Trophoblast cell (in vitro differentiated cells and primary cell): ENCODE measurements around the gene ENTREP3.

ENCODE experiments used
- DNase-seq, 2 donors: peaks; one replicate each; pipeline ENCODE4 v3.0.0-alpha.2; 2016
- H2AFZ ChIP-seq: 2 replicates; pipeline ENCODE4 v1.6.1; 2013; ENCODE audit warnings: low read length, moderate library complexity, mild to moderate bottlenecking; ENCODE audit not compliant: insufficient read depth, poor library complexity
- H2AK5ac ChIP-seq: 2 replicates; pipeline ENCODE4 v1.6.1; 2013; ENCODE audit warnings: mild to moderate bottlenecking, low read length
- H2BK120ac ChIP-seq: 2 replicates; pipeline ENCODE4 v1.6.1; 2013; ENCODE audit warnings: low read length, mild to moderate bottlenecking, moderate library complexity; ENCODE audit not compliant: insufficient read depth, poor library complexity
- H2BK12ac ChIP-seq: 2 replicates; pipeline ENCODE4 v1.6.1; 2013; ENCODE audit warnings: mild to moderate bottlenecking, low read length, moderate library complexity
- H2BK5ac ChIP-seq: 2 replicates; pipeline ENCODE4 v1.6.1; 2013; ENCODE audit warnings: low read length, low read depth, moderate library complexity, mild to moderate bottlenecking; ENCODE audit not compliant: poor library complexity
- H3K14ac ChIP-seq: 2 replicates; pipeline ENCODE4 v1.6.1; 2013; ENCODE audit warnings: mild to moderate bottlenecking, low read length
- H3K18ac ChIP-seq: 2 replicates; pipeline ENCODE4 v1.6.1; 2013; ENCODE audit warnings: mild to moderate bottlenecking, low read length
- H3K23ac ChIP-seq: 2 replicates; pipeline ENCODE4 v1.6.1; 2013; ENCODE audit warnings: low read length
- H3K27ac ChIP-seq: 2 replicates; pipeline ENCODE4 v1.5.1; 2013; ENCODE audit warnings: low read depth, mild to moderate bottlenecking, inconsistent platforms, low read length, moderate library complexity
- H3K27me3 ChIP-seq: 2 replicates; pipeline ENCODE4 v1.6.1; 2013; ENCODE audit warnings: inconsistent platforms, mild to moderate bottlenecking, low read length, moderate library complexity; ENCODE audit not compliant: insufficient read depth
- H3K36me3 ChIP-seq, 2 experiments: 1 replicate in 1 of 2; 2 replicates in 1 of 2; pipeline ENCODE4 v1.6.1; 2013; ENCODE audit warnings: low read length in 2 of 2, mild to moderate bottlenecking in 2 of 2, moderate library complexity in 1 of 2; ENCODE audit not compliant: insufficient read depth in 2 of 2, control insufficient read depth in 1 of 2
- H3K4ac ChIP-seq: 2 replicates; pipeline ENCODE4 v1.6.1; 2013; ENCODE audit warnings: low read depth, mild to moderate bottlenecking, low read length, moderate library complexity
- H3K4me1 ChIP-seq, 2 experiments: 1 replicate in 1 of 2; 2 replicates in 1 of 2; pipeline ENCODE4 v1.6.1; 2013; ENCODE audit warnings: low read length in 2 of 2, mild to moderate bottlenecking in 2 of 2, moderate library complexity in 1 of 2; ENCODE audit not compliant: insufficient read depth in 2 of 2, control insufficient read depth in 1 of 2
- H3K4me2 ChIP-seq: 2 replicates; pipeline ENCODE4 v1.6.1; 2013; ENCODE audit warnings: inconsistent platforms, mild to moderate bottlenecking, low read length, moderate library complexity
- H3K4me3 ChIP-seq: 2 replicates; pipeline ENCODE4 v1.5.1; 2013; ENCODE audit warnings: mild to moderate bottlenecking, low read depth, low read length, inconsistent platforms
- H3K79me1 ChIP-seq: one replicate; pipeline ENCODE4 v1.6.1; 2013; ENCODE audit warnings: low read length
- H3K79me2 ChIP-seq: 2 replicates; pipeline ENCODE4 v1.6.1; 2013; ENCODE audit warnings: low read length, mild to moderate bottlenecking; ENCODE audit not compliant: control insufficient read depth, insufficient read depth, poor library complexity
- H3K9ac ChIP-seq: 2 replicates; pipeline ENCODE4 v1.6.1; 2013; ENCODE audit warnings: mild to moderate bottlenecking, low read length
- H3K9me3 ChIP-seq: 2 replicates; pipeline ENCODE4 v1.6.1; 2013; ENCODE audit warnings: low read depth, mild to moderate bottlenecking, control low read depth, inconsistent platforms, low read length; ENCODE audit not compliant: insufficient read depth
- H4K12ac ChIP-seq: 2 replicates; pipeline ENCODE4 v1.6.1; 2013; ENCODE audit warnings: low read depth, mild to moderate bottlenecking, low read length, moderate library complexity
- H4K8ac ChIP-seq: 2 replicates; pipeline ENCODE4 v1.6.1; 2013; ENCODE audit warnings: low read depth, mild to moderate bottlenecking, low read length, moderate library complexity
- H4K91ac ChIP-seq: one replicate; pipeline ENCODE4 v1.6.1; 2013; ENCODE audit warnings: low read depth, mild to moderate bottlenecking, low read length, moderate library complexity
- WGBS: extraction: QIAGEN DNeasy Blood & Tissue Kit; methylation state at CpG from one replicate; pipeline ENCODE4 v1.1.7; 2013; ENCODE audit warnings: missing lambda C conversion rate; ENCODE audit not compliant: insufficient read length, insufficient coverage; ENCODE audit errors: extremely low coverage; 5-methylcytosine and 5-hydroxymethylcytosine counted together

The ENTREP3 gene

DNA sequence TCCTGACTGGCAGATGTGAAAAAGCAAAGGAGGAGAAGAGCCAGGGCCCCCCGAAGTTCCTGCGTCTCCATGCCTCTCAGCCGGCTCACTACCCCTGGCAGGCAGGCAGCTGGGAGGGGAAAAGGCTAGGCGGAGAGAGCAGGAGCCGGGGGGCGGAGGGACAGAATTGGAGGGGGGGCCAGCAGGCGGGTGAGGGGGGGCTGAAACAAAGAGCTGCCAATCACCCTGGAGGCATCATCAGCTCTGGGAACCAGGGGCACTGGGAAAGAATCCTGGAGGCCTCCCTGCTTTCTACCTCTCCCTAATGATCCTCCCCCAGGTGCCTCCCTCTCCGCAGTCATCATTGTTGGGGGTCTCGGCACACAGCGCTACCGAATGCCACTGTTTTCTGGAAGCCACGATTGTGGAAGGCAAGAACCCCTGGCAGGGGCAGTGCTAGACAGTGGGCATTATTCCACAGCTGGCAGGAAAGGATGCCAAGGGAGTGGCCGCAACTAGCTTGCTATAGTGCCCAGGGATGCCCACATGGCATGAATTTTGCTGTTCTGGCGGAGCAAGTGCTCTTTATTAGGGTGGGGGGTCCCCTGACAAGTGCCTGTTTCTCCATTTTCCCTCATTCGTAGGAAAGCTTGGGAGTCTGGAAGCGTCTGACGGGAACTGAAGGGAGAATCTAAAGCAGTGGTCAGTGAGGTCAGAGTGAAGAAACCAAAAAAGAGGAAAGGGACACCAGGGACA is 47.3 kb downstream of the ENTREP3 start, which contains the start of gene THBS3:
Gene THBS3, minus strand, starts transcription at position 92 of the 735 bp plus-strand sequence. Its CDS starts 21 bp downstream, at position 71.
- peak within 1 kb of the TSS; percentile 98 for H2BK5ac ChIP-seq
- H2AFZ ChIP-seq: peak within 1 kb of the TSS; percentile 94
- DNase-seq: no peak
- H3K4ac ChIP-seq: peak within 1 kb of the TSS; percentile 98
- H2AK5ac ChIP-seq: peak within 1 kb of the TSS; percentile 90
- peak within 1 kb of the TSS; percentile 85 for H3K9ac ChIP-seq
- H3K4me2 ChIP-seq: peak within 1 kb of the TSS; percentile 99
- H3K79me1 ChIP-seq: peaks cover 18% of the 10 kb centered on the region
- H3K36me3 ChIP-seq: peaks cover 12 to 14% of the 10 kb centered on the region in 2 experiments
- peak within 1 kb of the TSS; percentile 89 for H2BK12ac ChIP-seq
- H3K9me3 ChIP-seq: no peaks in the 10 kb centered on the region
- H3K79me2 ChIP-seq: peaks cover 12% of the 10 kb centered on the region
- WGBS: no CpG with 5 or more reads among the region's 17 CpGs
- peak within 1 kb of the TSS; percentile 97 for H3K14ac ChIP-seq
- peak within 1 kb of the TSS; percentile 96 for H4K12ac ChIP-seq
- H4K91ac ChIP-seq: peak within 1 kb of the TSS; percentile 99
- H2BK120ac ChIP-seq: peak within 1 kb of the TSS; percentile 97
- H3K4me1 ChIP-seq: peaks cover 12 to 14% of the 10 kb centered on the region in 2 experiments
- H4K8ac ChIP-seq: peak within 1 kb of the TSS; percentile 95
- H3K27me3 ChIP-seq: no peaks in the 10 kb centered on the region
- peak within 1 kb of the TSS; percentile 98 for H3K18ac ChIP-seq
- H3K4me3 ChIP-seq: peak within 1 kb of the TSS; percentile 90
- H3K27ac ChIP-seq: peak within 1 kb of the TSS; percentile 77
- no peak within 1 kb of the TSS for H3K23ac ChIP-seq

DNA sequence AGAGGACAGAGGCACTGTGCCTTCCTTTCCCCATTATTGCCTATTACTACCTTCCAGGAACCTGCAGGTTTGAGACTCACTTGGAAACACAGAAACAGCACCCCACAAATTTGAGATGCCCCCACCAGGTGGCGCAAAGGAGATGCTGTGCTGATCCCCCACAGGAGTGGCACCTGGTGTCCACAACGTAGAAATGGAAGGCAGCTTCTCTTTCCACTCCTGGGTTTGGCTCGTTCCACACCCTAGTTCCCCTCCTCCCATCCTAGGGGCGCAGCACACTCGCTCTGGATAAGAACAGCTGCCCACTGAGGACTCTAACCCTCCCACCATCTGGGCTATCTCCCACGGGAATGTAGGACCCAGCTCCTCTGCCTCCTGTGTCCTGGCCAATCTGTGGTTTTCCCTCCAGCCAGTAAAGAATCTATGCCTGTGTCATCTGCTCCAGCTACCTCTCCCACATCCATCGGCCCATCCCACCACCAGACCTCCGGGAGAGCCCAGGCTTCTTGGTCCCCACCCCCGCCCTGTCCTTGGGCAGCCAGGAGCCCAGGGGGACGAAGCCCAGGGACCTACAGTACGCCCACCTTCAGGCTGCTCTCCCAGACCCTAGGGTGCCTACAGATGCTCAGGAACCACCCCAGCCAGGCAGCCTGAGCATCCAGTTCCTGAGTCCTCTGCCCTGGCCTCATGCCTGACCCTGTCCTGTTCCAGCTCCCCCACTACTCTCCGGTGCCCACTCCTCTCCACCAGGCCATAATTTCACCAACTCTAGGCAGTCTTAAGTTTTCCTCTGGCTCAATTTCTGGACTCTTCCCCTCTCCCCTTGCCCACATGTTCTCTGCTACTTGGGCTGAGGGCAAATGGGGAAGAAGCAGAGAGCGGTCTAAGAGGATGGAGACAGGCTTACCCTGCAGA is 48.1 kb downstream of the ENTREP3 start:
- Histone ChIP-seq H3K79me2 (peaks cover 12% of the 10 kb centered on the region), H3K23ac (no peak overlapping the region), H2AFZ (peak overlapping the region; percentile 23), H2AK5ac (peak overlapping the region; percentile 33), H4K12ac (peak overlapping the region; percentile 20), H4K8ac (peak overlapping the region; percentile 74), H3K9me3 (no peaks in the 10 kb centered on the region), H3K14ac (peak overlapping the region; percentile 63), H3K79me1 (peaks cover 18% of the 10 kb centered on the region), H3K4ac (peak overlapping the region; percentile 19), H3K36me3 (peaks cover 11 to 17% of the 10 kb centered on the region in 2 experiments), H2BK5ac (peak overlapping the region; percentile 23), H2BK12ac (peak overlapping the region; percentile 47), H3K27ac (peak overlapping the region; percentile 37), H3K4me2 (peak overlapping the region; percentile 53), H2BK120ac (peak overlapping the region; percentile 38), H3K18ac (peak overlapping the region; percentile 4), H3K4me1 (peaks cover 12 to 14% of the 10 kb centered on the region in 2 experiments), H3K9ac (peak overlapping the region; percentile 20), H3K27me3 (no peaks in the 10 kb centered on the region), H4K91ac (peak overlapping the region; percentile 22), H3K4me3 (peak overlapping the region; percentile 56)
- peak; percentile 64 to 91 for DNase-seq
- no CpG with 5 or more reads among the region's 13 CpGs for WGBS

DNA sequence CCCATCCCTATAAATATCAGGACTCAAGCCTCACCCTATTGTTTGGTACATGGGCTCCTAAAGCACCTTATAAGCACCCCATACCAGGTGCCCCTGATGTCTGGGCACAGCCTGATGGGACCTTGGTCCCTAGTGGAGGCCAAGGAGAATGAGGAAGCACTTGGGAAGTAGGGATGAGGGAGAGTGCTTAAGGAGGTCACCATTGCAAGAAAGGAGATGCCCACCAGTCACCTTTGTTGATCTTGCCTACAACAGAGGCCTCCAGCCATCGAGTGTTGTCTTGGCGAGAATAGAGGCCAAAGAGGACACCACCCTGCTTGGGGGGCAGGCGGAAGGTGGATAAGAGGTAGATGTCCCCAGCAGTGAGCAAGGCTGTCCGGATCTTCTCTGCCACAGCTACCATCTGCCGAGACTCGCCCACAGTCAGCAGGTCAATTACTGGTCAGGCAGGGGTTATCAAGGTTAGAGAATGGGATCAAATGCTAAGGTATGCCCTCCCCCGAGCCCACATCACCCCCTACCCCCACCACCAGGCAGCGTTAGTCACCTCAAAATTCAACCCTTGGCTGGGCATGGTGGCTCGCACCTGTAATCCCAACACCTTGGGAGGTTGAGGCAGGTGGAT is 49.2 kb downstream of the ENTREP3 start:
- H4K91ac ChIP-seq: no peak overlapping the region
- H3K79me1 ChIP-seq: peaks cover 18% of the 10 kb centered on the region
- no peaks in the 10 kb centered on the region for H3K9me3 ChIP-seq
- H3K4me1 ChIP-seq: peaks cover 12 to 14% of the 10 kb centered on the region in 2 experiments
- no peak overlapping the region for H2BK120ac ChIP-seq
- no peak overlapping the region for H3K4me2 ChIP-seq
- no peak overlapping the region for H3K18ac ChIP-seq
- H3K9ac ChIP-seq: no peak overlapping the region
- no peak overlapping the region for H2BK5ac ChIP-seq
- H2AFZ ChIP-seq: no peak overlapping the region
- peaks cover 12% of the 10 kb centered on the region for H3K79me2 ChIP-seq
- H2BK12ac ChIP-seq: no peak overlapping the region
- no peaks in the 10 kb centered on the region for H3K27me3 ChIP-seq
- no peak overlapping the region for H3K4me3 ChIP-seq
- H3K4ac ChIP-seq: no peak overlapping the region
- no peak overlapping the region for H4K8ac ChIP-seq
- H3K36me3 ChIP-seq: peaks cover 11 to 22% of the 10 kb centered on the region in 2 experiments
- H3K14ac ChIP-seq: no peak overlapping the region
- WGBS: no CpG with 5 or more reads among the region's 9 CpGs
- H3K23ac ChIP-seq: no peak overlapping the region
- no peak overlapping the region for H3K27ac ChIP-seq
- DNase-seq: no peak
- no peak overlapping the region for H4K12ac ChIP-seq
- no peak overlapping the region for H2AK5ac ChIP-seq

DNA sequence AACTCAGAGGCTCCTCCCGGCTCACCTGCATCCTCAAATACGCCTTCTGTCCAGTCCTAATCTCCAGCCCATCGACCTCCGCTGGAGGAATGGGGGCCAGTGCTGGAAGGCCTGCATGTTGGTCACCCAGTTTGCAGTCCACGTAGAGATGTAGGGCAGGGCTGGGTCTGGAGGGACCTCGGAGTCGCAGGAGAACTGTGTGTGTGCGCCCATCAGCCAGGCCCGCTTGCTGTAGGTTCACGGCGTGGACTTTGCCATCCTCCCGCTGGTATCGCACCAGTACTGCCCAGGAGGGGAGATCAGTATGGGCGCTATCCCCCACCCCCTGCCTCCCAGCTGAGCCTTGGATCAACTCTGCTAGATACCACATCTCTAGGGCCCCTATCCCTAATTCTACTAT is 50.2 kb downstream of the ENTREP3 start:
- WGBS: no CpG with 5 or more reads among the region's 14 CpGs
- H2AK5ac ChIP-seq: no peak overlapping the region

More for the DNA sequence above, 50.2 kb downstream of the ENTREP3 start:
- Histone ChIP-seq H2BK12ac (no peak overlapping the region), H2AFZ (no peak overlapping the region), H3K9ac (no peak overlapping the region), H4K12ac (no peak overlapping the region), H3K9me3 (no peaks in the 10 kb centered on the region), H2BK120ac (no peak overlapping the region), H3K4me1 (peaks cover 12 to 14% of the 10 kb centered on the region in 2 experiments), H3K18ac (no peak overlapping the region), H3K79me1 (peaks cover 18% of the 10 kb centered on the region), H3K14ac (no peak overlapping the region), H3K79me2 (peaks cover 12% of the 10 kb centered on the region), H3K27ac (no peak overlapping the region), H4K8ac (no peak overlapping the region), H3K4me3 (no peak overlapping the region), H3K23ac (no peak overlapping the region), H3K4me2 (no peak overlapping the region), H2BK5ac (no peak overlapping the region), H3K27me3 (no peaks in the 10 kb centered on the region), H4K91ac (no peak overlapping the region), H3K4ac (no peak overlapping the region), H3K36me3 (peaks cover 17 to 32% of the 10 kb centered on the region in 2 experiments)
- no peak for DNase-seq
